Mesothelial cell of epicardium (in vitro differentiated cells): ENCODE measurements around the gene ERO1B. TPM values are rescaled to one million over a fixed set of nuclear protein-coding genes. Genes with fewer than 3 reads are reported as not detected.
"Not testable (repeated sequence)": the region's sequence is repeated elsewhere in the genome, so short reads cannot be mapped to it uniquely, and the experiment has no call there.

Source experiments
- DNase-seq, 2 experiments: peaks; one replicate each; pipeline ENCODE4 v3.0.0; 2021; ENCODE audit warnings: low spot score in 2 of 2; ENCODE audit not compliant: unreplicated experiment in 2 of 2
- H3K27ac Mint-ChIP-seq: 2 replicates; pipeline ENCODE4 v1.8.0; 2021; ENCODE audit warnings: mixed read lengths
- H3K27me3 Mint-ChIP-seq: 2 replicates; pipeline ENCODE4 v1.8.0; 2021; ENCODE audit warnings: low read depth, mixed read lengths
- H3K36me3 Mint-ChIP-seq: 2 replicates; pipeline ENCODE4 v1.8.0; 2021; ENCODE audit warnings: mixed read lengths
- H3K4me1 Mint-ChIP-seq: 2 replicates; pipeline ENCODE4 v1.8.0; 2021; ENCODE audit warnings: mixed read lengths
- H3K4me3 Mint-ChIP-seq: 2 replicates; pipeline ENCODE4 v1.8.0; 2021; ENCODE audit warnings: mild to moderate bottlenecking, moderate library complexity, mixed read lengths
- H3K9me3 Mint-ChIP-seq: 2 replicates; pipeline ENCODE4 v1.8.0; 2021; ENCODE audit warnings: mixed read lengths
- CTCF ChIP-seq: fragments of 200-600 bp; sonication (generic); IDR thresholded peaks from one replicate; pipeline ENCODE4 v1.5.0; 2021; ENCODE audit warnings: antibody characterized with exemption; ENCODE audit not compliant: unreplicated experiment
- total RNA-seq: library from RNA; stranded (reverse); gene quantifications from 3 replicates; pipeline ENCODE4 v1.2.1, GENCODE V29; 2021

Gene ERO1B
- total RNA-seq, 1 donor from 2014 or later: 6.4 TPM

GRCh38 chr1:236315518-236315917 is 33.8 kb upstream of the ERO1B start:
- DNase-seq: no peak
- H3K36me3 Mint-ChIP-seq: no peaks in the 10 kb centered on the region
- H3K27ac Mint-ChIP-seq: no peak overlapping the region
- H3K4me1 Mint-ChIP-seq: no peaks in the 10 kb centered on the region
- no peak overlapping the region for H3K4me3 Mint-ChIP-seq
- H3K9me3 Mint-ChIP-seq: no peaks in the 10 kb centered on the region
- H3K27me3 Mint-ChIP-seq: peaks cover 2% of the 10 kb centered on the region
- no peak for TF ChIP-seq CTCF

DNA sequence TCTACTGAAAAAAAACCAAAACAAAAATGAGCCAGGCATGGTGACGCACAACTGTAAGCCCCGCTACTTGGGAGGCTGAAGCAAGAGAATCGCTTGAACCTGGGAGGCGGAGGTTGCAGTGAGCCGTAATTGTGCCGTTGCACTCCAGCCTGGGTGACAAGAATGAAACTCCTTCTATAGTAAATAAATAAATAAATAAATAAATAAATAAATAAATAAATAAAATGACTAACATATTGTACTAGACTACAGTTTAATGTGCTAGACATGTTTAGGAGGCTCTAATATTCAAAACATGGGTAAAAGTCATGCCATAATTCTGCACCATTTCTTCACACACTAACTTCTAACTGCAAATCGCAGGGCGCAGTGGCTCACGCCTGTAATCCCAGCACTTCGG is 33.3 kb upstream of the ERO1B start:
- TF ChIP-seq CTCF: no peak
- no peak for DNase-seq
- Mint-ChIP-seq H3K27ac (no peak overlapping the region), H3K27me3 (peaks cover 2% of the 10 kb centered on the region), H3K36me3 (no peaks in the 10 kb centered on the region), H3K9me3 (no peaks in the 10 kb centered on the region), H3K4me3 (no peak overlapping the region), H3K4me1 (no peaks in the 10 kb centered on the region)

- not testable (repeated sequence) for H3K27ac Mint-ChIP-seq, H3K36me3 Mint-ChIP-seq, H3K27me3 Mint-ChIP-seq, H3K4me1 Mint-ChIP-seq, DNase-seq, H3K4me3 Mint-ChIP-seq, H3K9me3 Mint-ChIP-seq
These were observed 32.3 kb upstream of the ERO1B start for GRCh38 chr1:236314050-236314449.

DNA sequence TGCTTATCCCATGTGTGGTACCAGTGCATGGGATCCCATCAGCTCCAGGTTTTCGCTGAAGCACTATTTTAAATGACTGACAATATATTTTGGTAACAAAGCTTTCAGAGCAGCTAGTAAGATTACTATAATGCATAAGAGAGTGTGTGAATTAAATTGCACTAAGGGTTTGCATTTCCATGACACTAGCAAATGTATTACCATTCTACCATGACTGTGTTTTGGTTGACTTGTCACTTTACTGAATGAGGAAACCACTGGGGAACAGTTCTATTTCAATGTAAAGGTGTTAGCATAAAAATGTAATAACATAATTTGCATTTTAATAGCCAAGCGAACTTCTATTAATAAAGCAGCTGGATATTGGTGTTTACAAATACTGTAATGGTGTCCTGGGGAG is 31.7 kb upstream of the ERO1B start:
- Mint-ChIP-seq H3K9me3 (no peaks in the 10 kb centered on the region), H3K27ac (no peak overlapping the region)
- TF ChIP-seq CTCF: no peak

GRCh38 chr1:236311040-236311439 is 29.3 kb upstream of the ERO1B start:
- H3K27me3 Mint-ChIP-seq: peaks cover 2% of the 10 kb centered on the region
- peaks cover 1% of the 10 kb centered on the region for H3K4me1 Mint-ChIP-seq
- no peak overlapping the region for H3K27ac Mint-ChIP-seq
- TF ChIP-seq CTCF: no peak
- no peak overlapping the region for H3K4me3 Mint-ChIP-seq
- DNase-seq: no peak
- H3K9me3 Mint-ChIP-seq: no peaks in the 10 kb centered on the region
- H3K36me3 Mint-ChIP-seq: no peaks in the 10 kb centered on the region

More for the DNA sequence above, 31.7 kb upstream of the ERO1B start:
- Mint-ChIP-seq H3K4me1 (no peaks in the 10 kb centered on the region), H3K27me3 (peaks cover 2% of the 10 kb centered on the region), H3K4me3 (no peak overlapping the region), H3K36me3 (no peaks in the 10 kb centered on the region)
- no peak for DNase-seq

GRCh38 chr1:236308827-236309226 is 27.1 kb upstream of the ERO1B start:
- Mint-ChIP-seq H3K27ac (no peak overlapping the region), H3K4me3 (no peak overlapping the region), H3K9me3 (no peaks in the 10 kb centered on the region), H3K4me1 (peaks cover 1% of the 10 kb centered on the region), H3K36me3 (no peaks in the 10 kb centered on the region), H3K27me3 (no peaks in the 10 kb centered on the region)
- TF ChIP-seq CTCF: no peak
- no peak for DNase-seq
